HG03175 (cell line): Measurements from ENCODE around the gene TMEM35B.
"Not testable (repeated sequence)": the region's sequence is repeated elsewhere in the genome, so short reads cannot be mapped to it uniquely, and the experiment has no call there.

Source experiments
- ATAC-seq: cut with Tn5 transposase; IDR thresholded peaks from one replicate; pipeline ENCODE4 v1.9.1; 2021; ENCODE audit warnings: mild to moderate bottlenecking, moderate library complexity; ENCODE audit not compliant: unreplicated experiment

TMEM35B gene

GRCh38 chr1:34976384-34977209 is 8.6 kb downstream of the TMEM35B start:
- ATAC-seq: no peak

- no peak for ATAC-seq
Measured at GRCh38 chr1:34975771-34976170, 9.4 kb downstream of the TMEM35B start.

GRCh38 chr1:34975338-34975737 is 9.8 kb downstream of the TMEM35B start:
- ATAC-seq: no peak

GRCh38 chr1:34974626-34975025 is 10.5 kb downstream of the TMEM35B start:
- no peak for ATAC-seq

- no peak for ATAC-seq
Measured at GRCh38 chr1:34973326-34973725, 11.8 kb downstream of the TMEM35B start.

- ATAC-seq: no peak
Measured at GRCh38 chr1:34970829-34971228, 14.3 kb downstream of the TMEM35B start.

- ATAC-seq: no peak
Measured at GRCh38 chr1:34970220-34970735, 14.9 kb downstream of the TMEM35B start.

- not testable (repeated sequence) for ATAC-seq
Measured at GRCh38 chr1:34968297-34968696, 16.9 kb downstream of the TMEM35B start.

- not testable (repeated sequence) for ATAC-seq
Measured at GRCh38 chr1:34967672-34968071, 17.5 kb downstream of the TMEM35B start.

- ATAC-seq: no peak
Measured at GRCh38 chr1:34965597-34965996, 19.6 kb downstream of the TMEM35B start.

GRCh38 chr1:34950428-34950827 is 34.7 kb downstream of the TMEM35B start:
- no peak for ATAC-seq

- not testable (repeated sequence) for ATAC-seq
Measured at GRCh38 chr1:34948739-34949138, 36.4 kb downstream of the TMEM35B start.

GRCh38 chr1:34947641-34948314 is 37.4 kb downstream of the TMEM35B start:
- not testable (repeated sequence) for ATAC-seq

- ATAC-seq: no peak
Measured at GRCh38 chr1:34946211-34946610, 38.9 kb downstream of the TMEM35B start.

- not testable (repeated sequence) for ATAC-seq
Measured at GRCh38 chr1:34941798-34942197, 43.3 kb downstream of the TMEM35B start.
